GM10266 (cell line): ENCODE data around the gene IFT88.

Experiments
- DNase-seq: peaks from one replicate; pipeline ENCODE4 v3.0.0; 2012; ENCODE audit errors: extremely low spot score
- CTCF ChIP-seq: IDR thresholded peaks from 2 replicates; pipeline ENCODE4 v1.5.1; 2012; ENCODE audit warnings: mild to moderate bottlenecking, low read depth; ENCODE audit not compliant: control insufficient read depth, insufficient read depth; ENCODE audit errors: missing control alignments

IFT88 gene

GRCh38 chr13:20624213-20624612, 57.3 kb downstream of the IFT88 start:
- DNase-seq, result no peak
- no peak for TF ChIP-seq CTCF

- DNase-seq, result no peak
- TF ChIP-seq CTCF, result no peak
These were observed 66.8 kb downstream of the IFT88 start for GRCh38 chr13:20633802-20634201.

GRCh38 chr13:20636079-20636478, 69.1 kb downstream of the IFT88 start:
- no peak for DNase-seq
- no peak for TF ChIP-seq CTCF

- TF ChIP-seq CTCF, result no peak
- no peak for DNase-seq
These were observed 70.9 kb downstream of the IFT88 start for GRCh38 chr13:20637811-20638210.

- TF ChIP-seq CTCF, result no peak
- no peak for DNase-seq
These were observed 80.8 kb downstream of the IFT88 start for GRCh38 chr13:20647758-20648157.

GRCh38 chr13:20652946-20653345, 86.0 kb downstream of the IFT88 start:
- no peak for DNase-seq
- TF ChIP-seq CTCF, result no peak

GRCh38 chr13:20654156-20654555, 87.2 kb downstream of the IFT88 start:
- no peak for TF ChIP-seq CTCF
- no peak for DNase-seq
